NCI-H1092 treated with DMSO at 0.1 percent for 48 hours (cell line): ENCODE results near the gene ZC3HAV1L.
"Not testable (repeated sequence)": the region's sequence is repeated elsewhere in the genome, so short reads cannot be mapped to it uniquely, and the experiment has no call there.

Experiments
- DNase-seq: peaks from one replicate; lab custom pipeline; 2025; lab: John Stamatoyannopoulos, UW

ZC3HAV1L gene, protein sequence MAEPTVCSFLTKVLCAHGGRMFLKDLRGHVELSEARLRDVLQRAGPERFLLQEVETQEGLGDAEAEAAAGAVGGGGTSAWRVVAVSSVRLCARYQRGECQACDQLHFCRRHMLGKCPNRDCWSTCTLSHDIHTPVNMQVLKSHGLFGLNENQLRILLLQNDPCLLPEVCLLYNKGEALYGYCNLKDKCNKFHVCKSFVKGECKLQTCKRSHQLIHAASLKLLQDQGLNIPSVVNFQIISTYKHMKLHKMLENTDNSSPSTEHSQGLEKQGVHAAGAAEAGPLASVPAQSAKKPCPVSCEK

DNA sequence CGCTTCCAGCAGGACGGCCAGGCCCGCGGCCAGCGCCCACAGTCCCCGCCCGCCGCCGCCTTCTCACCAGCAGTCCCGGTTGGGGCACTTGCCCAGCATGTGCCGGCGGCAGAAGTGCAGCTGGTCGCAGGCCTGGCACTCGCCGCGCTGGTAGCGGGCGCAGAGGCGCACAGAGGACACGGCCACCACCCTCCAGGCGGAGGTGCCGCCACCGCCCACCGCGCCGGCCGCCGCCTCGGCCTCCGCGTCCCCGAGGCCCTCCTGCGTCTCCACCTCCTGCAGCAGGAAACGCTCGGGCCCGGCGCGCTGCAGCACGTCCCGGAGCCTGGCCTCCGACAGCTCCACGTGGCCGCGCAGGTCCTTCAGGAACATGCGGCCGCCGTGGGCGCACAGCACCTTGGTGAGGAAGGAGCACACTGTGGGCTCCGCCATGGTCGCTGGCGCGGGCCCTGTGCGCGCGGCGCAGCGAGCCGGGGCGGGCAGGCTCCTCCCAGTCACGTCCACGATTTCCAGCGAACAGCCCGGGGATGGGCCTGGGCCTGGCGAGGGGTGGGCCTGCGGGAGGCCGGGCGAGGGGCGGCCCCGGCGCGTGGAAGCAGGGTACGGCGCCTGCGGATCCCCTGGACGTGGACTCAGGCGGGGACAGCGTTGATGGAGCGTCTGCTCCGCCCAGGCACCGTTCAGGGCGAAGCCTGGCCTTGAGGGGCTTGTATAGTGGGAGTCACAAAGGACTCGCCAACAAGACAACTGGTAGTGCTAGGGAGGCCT, at the start of gene ZC3HAV1L:
Gene ZC3HAV1L, minus strand, starts transcription at position 457 of the 768 bp plus-strand sequence. Its CDS starts 25 bp downstream, at position 432.
- DNase-seq, result peak; percentile 76

DNA sequence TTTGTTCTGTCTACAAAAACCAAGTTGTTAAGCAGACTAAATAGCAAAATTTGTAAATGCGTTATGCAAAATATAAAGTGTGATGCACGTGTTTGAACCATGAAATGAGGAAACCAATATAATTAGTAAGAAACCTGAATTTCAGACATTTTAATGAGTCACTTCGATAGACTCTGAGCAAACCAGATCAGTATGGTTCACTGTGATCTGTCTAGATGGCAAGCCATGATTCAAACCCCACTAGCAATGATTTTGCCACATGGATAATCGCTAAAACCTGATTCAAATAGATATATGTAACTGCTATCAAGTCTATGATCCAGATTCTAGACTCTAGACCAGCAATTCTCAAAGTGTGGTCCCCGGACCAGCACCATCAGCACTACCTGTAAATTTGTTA, 48.9 kb upstream of the ZC3HAV1L start:
- no peak for DNase-seq

DNA sequence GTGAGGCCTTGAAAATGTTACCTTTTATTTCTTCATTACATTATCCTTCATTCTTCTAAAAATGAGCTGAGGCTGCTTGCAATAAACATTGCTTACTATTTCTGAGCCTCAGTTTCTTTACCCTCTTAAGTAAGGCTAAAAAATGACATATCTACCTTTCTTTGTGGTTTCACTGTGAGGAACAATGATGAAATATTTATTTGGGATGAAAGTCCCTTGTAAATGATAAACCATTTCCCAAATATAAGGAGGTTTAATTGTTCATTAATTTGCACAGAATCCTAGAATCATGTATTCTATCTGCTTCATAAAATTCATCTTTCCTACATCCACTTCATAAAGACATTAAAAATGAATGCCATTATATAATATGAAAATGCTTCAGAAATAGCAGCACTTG, 45.7 kb upstream of the ZC3HAV1L start:
- no peak for DNase-seq

DNA sequence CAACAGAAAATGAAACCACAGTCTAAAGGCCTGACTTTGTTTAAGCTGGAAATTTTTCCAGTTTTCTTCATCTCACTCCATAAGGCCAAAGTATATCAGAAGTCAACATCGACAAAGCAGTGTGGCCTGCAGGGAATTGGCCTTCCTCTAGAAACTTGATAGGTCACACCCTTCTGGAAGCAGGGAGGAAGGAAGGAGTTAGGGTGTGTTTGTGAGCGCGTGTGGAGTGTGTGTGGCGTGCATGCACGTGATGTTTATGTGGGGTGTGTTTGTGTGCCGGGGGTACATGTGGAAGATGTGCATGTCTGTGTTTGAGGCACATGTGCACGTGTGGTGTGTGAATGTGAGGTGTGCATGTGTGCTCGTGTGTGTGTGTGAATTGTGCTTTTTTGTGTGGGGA, 45.1 kb upstream of the ZC3HAV1L start:
- DNase-seq, result no peak

DNA sequence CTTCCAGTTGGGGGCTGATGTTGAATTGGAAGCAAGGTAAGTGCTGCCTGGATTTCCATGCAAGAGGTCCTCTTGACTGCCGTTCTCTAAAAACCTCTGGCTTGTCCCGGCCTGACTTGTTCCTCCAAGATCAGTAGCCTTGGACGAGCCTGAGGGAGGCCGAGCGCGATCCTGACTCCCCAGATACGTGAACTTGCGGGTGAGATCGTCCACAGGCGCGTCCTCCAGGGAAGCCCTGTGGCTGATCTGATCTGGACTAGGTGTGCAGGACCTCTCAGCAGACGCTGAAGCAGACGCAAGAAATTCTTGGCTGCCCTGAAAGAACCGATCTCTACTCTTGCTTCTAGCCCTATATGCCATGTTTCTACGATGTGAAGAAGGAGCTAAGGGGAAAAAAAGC, 44.0 kb upstream of the ZC3HAV1L start:
- no peak for DNase-seq

DNA sequence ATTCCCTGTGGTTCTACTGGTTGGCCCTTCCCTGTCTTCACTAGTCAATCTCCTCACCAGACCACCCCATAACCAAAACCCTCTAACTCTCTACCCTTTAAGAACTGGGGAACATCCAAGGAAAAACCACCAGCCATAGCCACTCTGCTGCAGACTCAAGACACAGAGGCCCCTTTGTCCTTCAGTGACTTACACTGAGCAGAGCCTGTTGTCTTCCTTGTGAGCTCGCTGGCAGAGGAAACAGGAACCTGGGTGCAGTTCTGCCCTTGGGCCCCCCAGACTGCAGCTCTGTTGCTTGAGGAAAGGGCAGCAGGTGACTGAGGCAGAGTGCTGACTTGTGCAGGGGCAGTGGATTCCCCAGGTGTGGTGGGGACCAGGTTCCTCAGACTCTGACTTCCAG, 43.1 kb upstream of the ZC3HAV1L start:
- no peak for DNase-seq

DNA sequence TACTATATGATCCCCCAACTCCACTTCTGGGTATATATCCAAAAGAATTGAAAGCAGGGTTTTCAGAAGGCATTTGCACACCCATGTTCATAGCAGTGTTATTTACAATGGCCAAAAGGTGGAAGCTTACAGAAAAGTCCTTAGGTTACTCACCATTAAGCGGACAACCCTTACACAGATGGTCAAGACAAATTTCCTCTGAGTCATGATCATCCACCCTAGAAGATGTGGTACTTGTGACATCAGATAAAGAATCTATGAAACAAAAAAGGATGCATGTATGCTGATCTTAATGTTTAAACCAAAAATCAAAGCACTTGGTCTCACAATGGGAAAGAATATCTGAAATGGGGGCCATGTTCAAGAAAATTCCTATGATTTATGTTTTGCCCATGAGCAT, 42.6 kb upstream of the ZC3HAV1L start:
- no peak for DNase-seq

DNA sequence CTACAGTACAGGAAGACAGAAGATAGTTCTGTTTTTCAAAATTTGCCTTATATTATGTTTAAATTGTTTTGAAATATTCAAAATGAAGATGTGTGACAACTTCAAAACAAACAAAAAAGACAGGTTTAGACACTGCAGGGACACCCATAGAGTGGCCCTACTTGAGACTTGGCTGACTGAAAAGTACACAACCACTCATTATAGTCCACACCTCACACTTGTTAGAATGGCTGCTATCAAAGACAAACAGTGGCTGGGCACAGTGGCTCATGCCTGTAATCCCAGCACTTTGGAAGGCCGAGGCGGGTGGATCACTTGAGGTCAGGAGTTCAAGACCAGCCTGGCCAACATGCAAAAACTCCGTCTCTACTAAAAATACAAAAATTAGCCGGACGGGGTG, 41.9 kb upstream of the ZC3HAV1L start:
- not testable (repeated sequence) for DNase-seq

DNA sequence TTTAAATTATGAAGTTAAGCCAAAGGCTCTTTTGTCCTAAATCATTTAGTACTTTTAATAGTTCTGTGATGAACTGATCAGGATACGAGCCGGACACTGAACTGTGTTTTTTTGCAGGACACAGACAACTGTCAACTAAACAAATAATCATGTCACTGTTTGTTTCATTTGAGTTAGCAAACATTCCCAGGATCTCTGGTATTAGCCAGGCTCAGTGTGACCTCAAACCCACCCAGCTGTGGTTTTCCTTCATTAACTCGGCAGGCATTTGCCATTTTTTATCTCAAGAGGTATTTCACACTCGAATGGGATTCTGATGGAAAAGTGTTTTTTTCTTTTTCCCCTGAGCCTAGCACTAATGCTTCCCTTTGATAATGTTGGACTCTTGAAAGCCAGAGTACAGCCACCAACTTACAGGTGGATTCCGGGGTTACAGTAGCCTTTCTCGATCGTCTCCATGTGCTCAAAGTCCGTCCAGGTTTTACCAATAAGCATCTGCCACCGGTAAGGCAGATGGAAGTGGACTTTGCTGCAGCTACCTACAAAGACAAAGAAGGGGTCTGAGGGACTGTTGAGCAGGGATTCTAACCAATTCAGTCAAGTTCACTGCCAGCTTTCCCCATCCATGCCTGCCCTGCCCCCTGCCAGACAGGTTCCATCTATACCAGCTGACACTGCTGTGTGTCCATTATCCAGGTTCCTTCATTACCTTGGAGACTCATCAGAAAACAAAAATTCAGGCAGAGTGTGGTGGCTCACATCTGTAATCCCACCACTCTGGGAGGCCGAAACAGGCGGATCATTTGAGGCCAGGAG, 40.2 kb upstream of the ZC3HAV1L start:
- no peak for DNase-seq

DNA sequence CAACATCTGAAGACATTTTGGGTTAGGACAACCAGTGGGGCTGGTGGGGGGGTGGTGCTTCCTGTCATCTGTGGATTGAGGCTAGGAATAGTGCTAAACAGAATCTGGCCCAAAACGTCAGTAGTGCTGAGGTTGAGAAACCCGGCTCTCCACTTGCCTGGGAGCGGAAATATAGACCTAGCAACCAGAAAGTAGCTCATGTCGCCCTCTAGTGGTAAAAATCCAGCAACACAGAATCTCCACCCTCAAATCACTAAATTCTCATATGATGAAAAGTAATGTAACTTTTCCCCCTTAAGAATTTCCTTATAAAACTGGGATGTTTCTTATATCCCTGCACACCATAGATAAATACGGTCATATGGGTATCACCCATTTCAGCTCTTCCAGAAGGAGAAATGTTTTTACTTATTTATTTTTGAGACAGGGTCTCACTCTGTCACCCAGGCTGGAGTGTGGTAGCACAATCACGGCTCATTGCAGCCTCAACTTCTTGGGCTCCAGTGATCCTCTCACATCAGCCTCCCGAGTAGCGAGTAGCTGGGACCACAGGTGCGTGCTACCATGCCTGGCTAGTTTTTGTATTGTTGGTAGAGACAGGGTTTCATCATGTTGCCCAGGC, 39.3 kb upstream of the ZC3HAV1L start:
- DNase-seq, result peak; percentile 82

DNA sequence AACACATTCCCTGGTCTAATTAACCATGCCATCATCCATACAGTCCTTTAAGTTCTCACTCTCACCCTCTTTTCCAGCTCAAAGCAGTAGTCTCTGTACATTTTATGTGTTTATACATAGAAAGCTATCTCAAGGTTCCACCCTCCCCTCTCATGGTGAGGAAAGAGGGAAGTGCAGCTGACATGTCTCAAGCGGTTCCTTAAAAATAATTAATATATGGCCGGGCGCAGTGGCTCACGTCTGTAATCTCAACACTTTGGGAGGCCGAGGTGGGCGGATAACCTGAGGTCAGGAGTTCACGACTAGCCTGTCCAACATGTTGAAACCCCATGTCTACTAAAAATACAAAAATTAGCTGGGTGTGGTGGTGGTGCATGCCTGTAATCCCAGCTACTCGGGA, 37.0 kb upstream of the ZC3HAV1L start:
- DNase-seq, result no peak

DNA sequence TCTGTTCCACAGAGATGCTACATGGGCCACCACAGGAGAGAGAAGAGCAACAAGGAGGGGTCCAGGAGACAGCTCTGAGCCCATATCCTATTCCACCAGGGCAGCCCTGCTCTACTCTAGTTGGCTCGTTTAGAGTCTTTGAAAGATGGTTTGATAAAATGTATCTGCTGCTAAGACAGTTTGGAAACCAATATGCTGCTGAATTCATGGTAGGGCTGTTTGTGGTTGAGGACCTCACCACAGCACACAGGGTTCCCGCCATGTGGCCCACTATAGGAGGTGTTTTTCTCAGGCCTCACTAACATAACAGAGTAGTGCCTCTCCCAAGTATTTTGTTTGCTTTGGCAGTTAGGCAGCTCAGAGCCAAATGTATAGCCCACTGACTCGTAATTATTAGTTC, 35.8 kb upstream of the ZC3HAV1L start:
- no peak for DNase-seq

DNA sequence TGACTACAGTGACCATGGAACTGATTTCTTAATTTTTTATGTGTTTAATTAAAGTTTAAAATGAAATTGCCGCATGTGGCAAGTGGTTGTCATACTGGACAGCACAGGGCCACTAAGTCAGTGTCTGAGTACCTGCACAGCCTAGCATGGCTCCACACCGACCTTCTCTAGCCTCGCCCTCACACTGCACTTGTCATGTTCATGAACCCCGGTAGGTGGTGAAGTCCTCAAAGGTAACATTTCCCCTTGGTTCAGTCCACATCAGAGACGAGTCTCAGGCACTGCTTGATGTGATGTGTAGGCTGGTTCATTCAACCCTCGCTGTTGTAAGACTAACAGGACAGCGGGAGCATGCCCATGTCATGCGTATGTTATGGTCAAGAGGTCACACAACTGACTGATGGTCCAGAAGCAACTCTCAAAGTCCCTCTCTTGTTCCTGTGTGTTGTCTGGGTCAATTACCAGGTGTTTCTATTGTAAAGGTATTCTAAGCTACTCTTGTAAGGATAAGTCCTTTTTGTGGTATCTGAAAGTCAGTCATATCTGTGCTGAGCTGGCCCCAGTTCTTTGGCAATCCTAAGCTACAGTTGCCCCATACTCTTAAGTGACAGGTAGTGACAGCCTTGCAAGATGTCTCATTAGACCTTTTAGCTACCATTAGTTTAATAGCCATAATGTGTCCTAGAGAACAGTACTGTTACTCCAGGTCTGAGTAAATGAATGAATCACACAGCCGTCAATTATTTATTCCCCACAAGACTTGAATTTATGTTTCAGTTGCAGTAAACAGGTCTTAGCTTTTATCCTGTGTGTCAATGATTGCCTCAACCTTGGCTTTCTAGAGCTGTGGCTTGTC, 32.9 kb upstream of the ZC3HAV1L start:
- no peak for DNase-seq

DNA sequence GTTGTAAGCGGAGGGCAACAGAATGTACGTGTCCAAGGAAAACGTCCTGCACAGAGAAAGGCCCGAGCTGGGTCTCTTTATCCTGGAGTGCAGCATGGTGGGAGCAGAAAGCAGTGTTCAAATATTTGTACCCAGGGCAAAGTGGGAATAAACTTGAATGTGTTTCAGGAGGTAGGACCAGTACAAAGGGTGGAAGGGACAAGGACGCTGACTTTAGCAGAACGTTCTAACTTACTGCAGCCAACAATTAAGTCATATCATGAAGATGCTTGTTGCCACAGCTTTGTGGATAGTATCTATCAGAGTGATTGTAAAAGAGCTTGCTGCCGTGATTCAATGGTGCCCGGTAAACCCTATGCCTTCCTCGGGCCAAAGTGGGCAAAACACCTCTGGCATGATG, 30.5 kb upstream of the ZC3HAV1L start:
- DNase-seq, result no peak

DNA sequence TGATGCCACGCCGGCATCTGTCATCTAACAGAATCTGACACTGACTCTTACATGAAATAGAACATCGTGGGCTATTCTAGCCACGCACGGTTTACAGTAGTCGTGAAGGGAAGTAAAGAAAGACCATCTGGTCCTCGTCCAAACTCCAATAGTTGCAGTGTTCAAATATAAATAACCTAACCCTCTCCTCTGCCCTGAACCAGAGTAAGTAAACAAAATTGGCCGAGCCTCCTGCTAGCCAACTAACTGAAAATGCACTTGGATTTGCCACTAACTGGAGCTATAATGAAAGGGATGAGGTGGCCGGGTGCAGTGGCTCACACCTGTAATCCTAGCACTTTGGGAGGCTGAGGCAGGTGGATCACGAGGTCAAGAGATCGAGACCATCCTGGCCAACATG, 29.5 kb upstream of the ZC3HAV1L start:
- DNase-seq, result no peak

DNA sequence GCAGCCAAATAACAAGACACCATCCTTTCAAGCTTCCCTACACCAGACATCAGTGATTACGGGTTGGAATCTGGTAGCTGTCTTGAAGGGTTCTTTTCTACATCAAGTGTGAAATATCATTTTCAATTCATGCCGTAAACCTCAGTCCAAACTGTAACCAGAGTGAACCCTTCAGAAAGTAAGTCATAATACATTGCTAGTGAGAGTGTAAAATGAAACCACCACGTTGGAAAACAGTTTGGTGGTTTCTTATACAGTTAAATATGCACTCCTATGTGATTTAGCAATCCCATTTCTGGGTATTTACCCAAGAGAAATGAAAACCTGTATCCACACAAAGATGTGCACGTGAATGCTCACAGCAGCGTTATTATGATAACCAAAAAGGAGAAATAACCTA, 25.6 kb upstream of the ZC3HAV1L start:
- no peak for DNase-seq

DNA sequence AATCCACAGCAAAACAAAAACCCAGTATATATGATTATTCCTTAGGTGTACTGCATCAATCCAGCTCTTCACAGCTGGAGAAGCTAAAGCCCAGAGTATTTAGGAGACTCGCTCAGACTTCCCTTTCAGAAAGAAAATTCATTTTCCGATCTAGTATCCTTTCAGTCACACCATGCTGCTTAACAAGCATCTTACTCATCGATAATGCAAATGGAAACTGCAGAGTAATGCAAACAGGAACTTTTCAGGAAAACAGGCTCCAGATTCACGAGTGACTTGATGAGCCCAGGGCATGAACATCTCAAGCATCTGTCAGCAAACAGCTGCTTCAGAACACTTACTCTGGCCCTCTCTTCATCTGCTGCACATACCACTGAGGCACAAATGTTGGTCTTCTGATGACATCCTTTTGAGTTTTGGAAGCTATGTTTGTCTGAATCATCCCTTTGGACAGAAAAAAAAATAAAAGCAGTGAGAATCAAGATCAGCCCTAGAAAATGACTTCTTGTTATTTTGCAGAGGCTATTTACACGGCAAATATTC, 24.9 kb upstream of the ZC3HAV1L start:
- no peak for DNase-seq

DNA sequence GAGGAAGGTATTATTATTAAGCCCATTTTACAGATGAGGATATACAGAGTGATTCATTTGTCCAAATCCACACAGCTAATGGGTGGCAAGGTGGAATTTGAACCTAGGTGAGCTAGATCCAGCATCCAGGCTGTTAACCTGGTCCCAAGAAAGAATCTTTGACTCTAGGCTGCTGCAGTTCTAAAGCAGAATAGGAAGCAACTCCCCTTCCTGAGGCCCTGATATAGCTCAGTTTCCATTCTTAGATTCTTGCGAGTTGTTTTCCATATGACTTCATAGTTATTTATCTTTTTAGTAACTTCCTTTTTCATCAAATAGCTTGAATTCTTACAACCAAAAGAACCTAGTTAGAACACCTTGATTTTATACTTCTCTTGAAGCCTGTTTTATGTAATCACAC, 24.1 kb upstream of the ZC3HAV1L start:
- no peak for DNase-seq

DNA sequence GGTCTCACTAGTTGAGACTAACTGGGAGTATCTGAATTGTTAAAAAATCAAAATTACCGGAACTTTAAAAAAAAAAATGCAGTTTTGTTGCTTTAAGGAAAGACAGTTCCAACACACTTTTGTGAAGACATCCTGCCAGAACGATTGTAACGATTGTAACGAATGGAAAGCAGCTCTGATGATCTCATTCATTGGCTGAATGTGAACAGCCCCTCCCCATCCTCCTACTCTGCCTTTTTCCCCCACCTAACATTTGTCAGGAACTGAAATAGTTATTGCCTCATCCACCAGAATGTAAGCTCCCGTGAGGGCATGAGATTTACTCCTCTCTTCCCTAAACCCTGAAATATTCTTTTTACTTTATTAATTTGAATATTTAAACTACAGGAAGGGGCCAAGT, 23.1 kb upstream of the ZC3HAV1L start:
- no peak for DNase-seq

DNA sequence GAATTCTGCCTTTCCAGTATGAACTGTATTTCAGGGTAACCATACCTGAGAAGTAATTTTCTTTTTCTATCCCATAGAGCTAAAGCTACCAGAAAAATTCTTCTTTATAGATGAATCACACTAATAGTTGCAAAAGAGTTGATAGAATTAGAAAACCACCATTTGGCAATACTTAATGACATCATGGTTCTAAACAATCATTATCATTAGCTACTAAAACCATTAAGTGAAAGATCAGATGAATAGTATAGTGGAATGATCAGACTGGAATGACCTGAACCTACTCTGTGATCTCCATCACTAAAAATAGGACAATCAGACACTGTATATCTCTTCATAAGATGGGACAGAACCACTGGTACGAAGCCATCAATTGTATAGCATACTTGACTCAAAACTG, 19.8 kb upstream of the ZC3HAV1L start:
- no peak for DNase-seq

DNA sequence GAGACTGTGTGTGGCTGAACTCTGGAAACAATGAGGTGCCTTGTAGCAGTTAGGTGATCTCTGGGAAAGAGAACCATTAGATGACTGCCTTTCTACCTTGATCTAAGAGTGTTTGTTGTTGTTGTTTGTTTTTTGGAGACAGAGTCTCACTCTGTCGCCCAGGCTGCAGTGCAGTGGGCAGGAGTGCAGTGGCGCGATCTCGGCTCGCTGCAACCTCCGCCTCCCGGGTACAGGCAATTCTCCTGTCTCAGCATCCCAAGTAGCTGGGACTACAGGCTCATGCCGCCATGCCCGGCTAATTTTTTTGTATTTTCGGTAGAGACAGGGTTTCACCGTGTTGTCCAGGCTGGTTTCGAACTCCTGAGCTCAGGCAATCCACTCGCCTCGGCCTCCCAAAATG, 18.8 kb upstream of the ZC3HAV1L start:
- DNase-seq, result not testable (repeated sequence)
